A549 (cell line): ENCODE results near the gene CACNA1C. TPM values are rescaled to one million over a fixed set of nuclear protein-coding genes. Genes with fewer than 3 reads are reported as not detected.

Experiments used
- ATAC-seq, 2 experiments: fragments of 200-7000 bp in 1 of 2; fragments of >200 bp in 1 of 2; cut with Nextera tagmentation in 1 of 2; cut with Tn5 transposase in 1 of 2; 3 replicates each; pipeline versions ENCODE4 v1.8.0 to v1.9.1; 2018 to 2020; ENCODE audit warnings: mild to moderate bottlenecking in 1 of 2, moderate library complexity in 1 of 2
- CTCF ChIA-PET: fragments of 300-600 bp; sonication (Branson Sonifier 250); formaldehyde crosslinking; extraction: SDS; loops from one replicate; lab custom pipeline; 2021; ENCODE audit warnings: antibody characterized with exemption, inconsistent platforms; lab: Yijun Ruan, JAX
- POLR2A ChIA-PET: fragments of 350-600 bp; formaldehyde crosslinking; extraction: SDS; loops from one replicate; lab custom pipeline; 2021; ENCODE audit warnings: antibody characterized with exemption, inconsistent platforms; lab: Yijun Ruan, JAX
- DNase-seq, 2 experiments: peaks; one replicate each; pipeline versions ENCODE4 v3.0.0 to v3.0.0-alpha.2; 2011 to 2016; ENCODE audit warnings: low read depth in 1 of 2, low spot score in 1 of 2
- FAIRE-seq: peaks from 2 replicates; lab custom pipeline; 2011; peaks lifted over from hg19 to GRCh38; lab: Jason Lieb, UNC
- H3K27ac ChIP-seq, 2 experiments: fragments of >200 bp; sonication (Bioruptor Twin); formaldehyde crosslinking; 3 replicates each; pipeline ENCODE4 v1.5.1; 2016 to 2017
- H3K4me1 ChIP-seq: fragments of >200 bp; sonication (Bioruptor Twin); formaldehyde crosslinking; 3 replicates; pipeline ENCODE4 v1.6.1; 2016
- H3K4me2 ChIP-seq: fragments of >200 bp; sonication (Bioruptor Twin); formaldehyde crosslinking; 3 replicates; pipeline ENCODE4 v1.6.1; 2016
- H3K4me3 ChIP-seq: fragments of >200 bp; sonication (Bioruptor Twin); formaldehyde crosslinking; 3 replicates; pipeline ENCODE4 v1.5.1; 2016
- H3K9me3 ChIP-seq: fragments of >200 bp; sonication (Bioruptor Twin); formaldehyde crosslinking; 3 replicates; pipeline ENCODE4 v1.6.1; 2016
- BHLHE40 ChIP-seq: IDR thresholded peaks from 2 replicates; pipeline ENCODE4 v1.6.1; 2012; ENCODE audit warnings: low read depth, low read length, inconsistent platforms
- CBX2 ChIP-seq: fragments of 200-600 bp; sonication (generic); IDR thresholded peaks from 2 replicates; pipeline ENCODE4 v1.6.1; 2016; ENCODE audit warnings: low read depth, mild to moderate bottlenecking, borderline replicate concordance
- CHD2 ChIP-seq: fragments of 150-350 bp; IDR thresholded peaks from 2 replicates; pipeline ENCODE4 v1.6.1; 2014; ENCODE audit warnings: low read length; ENCODE audit not compliant: partially characterized antibody
- CTCF ChIP-seq: fragments of >200 bp; sonication (Bioruptor Twin); formaldehyde crosslinking; IDR thresholded peaks from 3 replicates; pipeline ENCODE4 v1.5.1; 2016
- ESRRA ChIP-seq: fragments of 150-350 bp; IDR thresholded peaks from 2 replicates; pipeline ENCODE4 v1.6.1; 2014; ENCODE audit warnings: mild to moderate bottlenecking, low read length, borderline replicate concordance
- FOSB ChIP-seq: fragments of 250-450 bp; sonication (Bioruptor Pico); IDR thresholded peaks from 2 replicates; pipeline ENCODE4 v1.5.0; 2020; ENCODE audit warnings: mild to moderate bottlenecking, moderate library complexity
- FOSL2 ChIP-seq, 2 experiments: fragments of 450-650 bp in 1 of 2; fragments of >200 bp in 1 of 2; sonication (Bioruptor Twin) in 1 of 2; formaldehyde crosslinking; IDR thresholded peaks; 2 replicates each; pipeline versions ENCODE4 v1.5.0 to v1.6.1; 2016 to 2020; ENCODE audit warnings: mild to moderate bottlenecking in 1 of 2, moderate library complexity in 1 of 2
- FOXS1 ChIP-seq: fragments of 250-450 bp; sonication (Bioruptor Pico); IDR thresholded peaks from 2 replicates; pipeline ENCODE4 v1.5.0; 2020; ENCODE audit warnings: mild to moderate bottlenecking, moderate library complexity
- HES2 ChIP-seq: fragments of >200 bp; sonication (Bioruptor Twin); formaldehyde crosslinking; IDR thresholded peaks from 2 replicates; pipeline ENCODE4 v1.6.1; 2016
- HOXB5 ChIP-seq: fragments of 250-450 bp; sonication (Bioruptor Pico); IDR thresholded peaks from 2 replicates; pipeline ENCODE4 v1.5.0; 2020; ENCODE audit warnings: mild to moderate bottlenecking, moderate library complexity
- JUN ChIP-seq, 2 experiments: fragments of >200 bp; sonication (Bioruptor Twin); formaldehyde crosslinking; IDR thresholded peaks; 2 replicates in 1 of 2; 3 replicates in 1 of 2; pipeline ENCODE4 v1.6.1; 2016 to 2017
- KDM1A ChIP-seq: fragments of 200-600 bp; sonication (generic); IDR thresholded peaks from 2 replicates; pipeline ENCODE4 v1.6.1; 2016; ENCODE audit warnings: low read depth, mild to moderate bottlenecking
- MAZ ChIP-seq: fragments of 150-350 bp; IDR thresholded peaks from 2 replicates; pipeline ENCODE4 v1.6.1; 2014; ENCODE audit warnings: antibody characterized with exemption, low read depth, low read length, borderline replicate concordance
- NFE2L2 ChIP-seq: fragments of 150-350 bp; conservative IDR thresholded peaks from 2 replicates; pipeline ENCODE4 v1.6.1; 2014; ENCODE audit warnings: low read length
- NPAS2 ChIP-seq: fragments of 250-450 bp; sonication (Bioruptor Pico); IDR thresholded peaks from 2 replicates; pipeline ENCODE4 v1.8.0; 2022; ENCODE audit warnings: mild to moderate bottlenecking, moderate library complexity, borderline replicate concordance
- PHF8 ChIP-seq: fragments of 200-600 bp; sonication (generic); IDR thresholded peaks from 2 replicates; pipeline ENCODE4 v1.6.1; 2016; ENCODE audit warnings: low read depth, mild to moderate bottlenecking, antibody characterized with exemption, moderate library complexity, borderline replicate concordance
- RCOR1 ChIP-seq: fragments of 150-350 bp; IDR thresholded peaks from 2 replicates; pipeline ENCODE4 v1.6.1; 2014; ENCODE audit warnings: antibody characterized with exemption, low read length, low read depth
- REST ChIP-seq: fragments of 200-600 bp; sonication (generic); IDR thresholded peaks from 2 replicates; pipeline ENCODE4 v1.6.1; 2016; ENCODE audit warnings: antibody characterized with exemption, mild to moderate bottlenecking, moderate library complexity
- RNF2 ChIP-seq: fragments of 200-600 bp; sonication (generic); IDR thresholded peaks from 2 replicates; pipeline ENCODE4 v1.6.1; 2016; ENCODE audit warnings: low read depth, mild to moderate bottlenecking, antibody characterized with exemption, moderate library complexity, borderline replicate concordance
- SREBF2 ChIP-seq: fragments of 450-650 bp; IDR thresholded peaks from 2 replicates; pipeline ENCODE4 v1.6.1; 2014; ENCODE audit warnings: mild to moderate bottlenecking, moderate library complexity
- TFCP2L1 ChIP-seq: fragments of 250-450 bp; sonication (Bioruptor Pico); IDR thresholded peaks from 2 replicates; pipeline ENCODE4 v1.5.0; 2021; ENCODE audit warnings: mild to moderate bottlenecking
- USF2 ChIP-seq: fragments of 450-650 bp; IDR thresholded peaks from 2 replicates; pipeline ENCODE4 v1.6.1; 2014; ENCODE audit warnings: antibody characterized with exemption
- ZC3H11A ChIP-seq: fragments of 450-650 bp; IDR thresholded peaks from 2 replicates; pipeline ENCODE4 v1.6.1; 2014; ENCODE audit warnings: antibody characterized with exemption, mild to moderate bottlenecking
- WGBS: methylation state at CpG from one replicate; pipeline ENCODE4 v1.1.6; 2017; ENCODE audit errors: missing lambda C conversion rate; 5-methylcytosine and 5-hydroxymethylcytosine counted together
- polyA plus RNA-seq, 4 experiments: library from polyadenylated mRNA; depleted of rRNA in 3 of 4; stranded (reverse); fragments of >200 nt; fragmentation: RNase III in 1 of 4; extraction: RNeasy Plus Mini Kit Qiagen cat#74134 plus additional on column Dnase treatment in 1 of 4; gene quantifications; 2 replicates in 3 of 4; 3 replicates in 1 of 4; pipeline ENCODE4 v1.2.3, GENCODE V29; 2011 to 2017

Gene CACNA1C
- polyA plus RNA-seq, 2 of the 4 experiments (the other 2 are of a cell fraction) = not detected

GRCh38 chr12:2523317-2523716, 470.5 kb downstream of the CACNA1C start (continued):
- no peak for TF ChIP-seq NFE2L2
- no peak for TF ChIP-seq KDM1A
- no peak for TF ChIP-seq NPAS2 (CRISPR knock-in tag)
- no peak for TF ChIP-seq CTCF
- no peak for TF ChIP-seq CBX2
- TF ChIP-seq FOSL2 (IDR thresholded peaks at IDR 0.05) = no peak
- no peak for TF ChIP-seq FOSL2 (CRISPR knock-in tag; IDR thresholded peaks at IDR 0.05)
- TF ChIP-seq ESRRA = no peak
- no peak for TF ChIP-seq BHLHE40
- TF ChIP-seq, all 56 proteins: peak for 0

GRCh38 chr12:2523844-2524243, 471.1 kb downstream of the CACNA1C start:
- Histone ChIP-seq H3K4me3 (no peak overlapping the region), H3K9me3 (0 out of 3 replicates have a peak, but pooled peaks cover 4% of the 10 kb centered on the region), H3K4me1 (no peaks in the 10 kb centered on the region), H3K4me2 (no peak overlapping the region), H3K27ac (no peak overlapping the region)
- no peak for TF ChIP-seq PHF8
- no peak for TF ChIP-seq CHD2
- TF ChIP-seq TFCP2L1 (CRISPR knock-in tag) = no peak
- TF ChIP-seq HOXB5 (CRISPR knock-in tag) = no peak
- no peak for TF ChIP-seq RNF2
- no peak for TF ChIP-seq CBX2
- TF ChIP-seq NFE2L2 = no peak
- TF ChIP-seq MAZ = no peak
- TF ChIP-seq HES2 = no peak
- DNase-seq (no peak), ATAC-seq (no peak), FAIRE-seq (no peak)
- ChIA-PET POLR2A (no interaction called here), CTCF (no interaction called here)
- 27% methylated on average over 6 of the region's 6 CpGs for WGBS

- ChIA-PET POLR2A (no interaction called here), CTCF (no interaction called here)
- WGBS = 32% methylated on average over 6 of the region's 6 CpGs
- TF ChIP-seq ESRRA (no peak), FOSB (CRISPR knock-in tag) (no peak), USF2 (no peak), TFCP2L1 (CRISPR knock-in tag) (no peak), FOSL2 (IDR thresholded peaks at IDR 0.05) (no peak), FOSL2 (CRISPR knock-in tag; IDR thresholded peaks at IDR 0.05) (no peak), FOXS1 (no peak), MAZ (no peak), HES2 (no peak), RCOR1 (no peak), JUN (IDR thresholded peaks at IDR 0.05) (no peak), CTCF (no peak), SREBF2 (no peak), PHF8 (no peak), ZC3H11A (no peak), REST (no peak)
- FAIRE-seq = no peak
- Histone ChIP-seq H3K4me2 (no peak overlapping the region), H3K4me1 (no peaks in the 10 kb centered on the region), H3K9me3 (no peaks in the 10 kb centered on the region), H3K4me3 (no peak overlapping the region), H3K27ac (no peak overlapping the region)
- ATAC-seq = no peak
- DNase-seq = no peak
Measured at GRCh38 chr12:2526371-2526770, 473.6 kb downstream of the CACNA1C start.
